Bronchus fibroblast of lung (primary cell): ENCODE results near the gene B4GALNT2. TPM values are rescaled to one million over a fixed set of nuclear protein-coding genes. Genes with fewer than 3 reads are reported as not detected.

Experiments used
- total RNA-seq: library from RNA; depleted of rRNA; stranded (reverse); fragments of >200 nt; gene quantifications from 2 replicates; pipeline ENCODE4 v1.2.3, GENCODE V29; 2015

The B4GALNT2 gene
- total RNA-seq: not detected in 2 replicates

GRCh38 chr17:49132699-49133364 is at the start of gene B4GALNT2:
Gene B4GALNT2, plus strand, starts transcription at chr17:49132769. Its CDS starts 24 bp downstream, at chr17:49132793.

GRCh38 chr17:49210158-49211029 is 77.8 kb downstream of the B4GALNT2 start, which contains the start of the genes ABI3 and GNGT2:
Gene ABI3, plus strand, starts transcription at chr17:49210707. Its CDS starts 18 bp downstream, at chr17:49210725.
Gene GNGT2, minus strand, starts transcription at chr17:49210574. Its CDS starts 3,152 bp downstream, at chr17:49207422.

Other genes starting within 250 kb of the B4GALNT2 start
- 282 and 318 TPM in 2 replicates for gene ATP5MC1, start 240.0 kb upstream of the B4GALNT2 start, total RNA-seq
- 66.2 and 70.6 TPM in 2 replicates for gene UBE2Z, start 224.4 kb upstream of the B4GALNT2 start, total RNA-seq
- gene SNF8, start 187.9 kb upstream of the B4GALNT2 start, total RNA-seq: 199 and 200 TPM in 2 replicates
- gene GIP, start 164.2 kb upstream of the B4GALNT2 start, total RNA-seq: not detected in 2 replicates
- gene IGF2BP1, start 135.4 kb upstream of the B4GALNT2 start, total RNA-seq: 9.7 and 10.3 TPM in 2 replicates
- 0.17 and 1.0 TPM in 2 replicates for gene GNGT2, start 77.8 kb downstream of the B4GALNT2 start, total RNA-seq
- gene ABI3, start 77.9 kb downstream of the B4GALNT2 start, total RNA-seq: 2.2 and 3.4 TPM in 2 replicates
- 0.34 and 1.3 TPM in 2 replicates for gene PHOSPHO1, start 98.0 kb downstream of the B4GALNT2 start, total RNA-seq
- 4.8 and 4.9 TPM in 2 replicates for gene ZNF652, start 229.5 kb downstream of the B4GALNT2 start, total RNA-seq